Measurements from ENCODE around the gene IL1RL2.
A peak's percentile ranks its signal among the peaks of the same experiment; 100 is the strongest.

The IL1RL2 gene

DNA sequence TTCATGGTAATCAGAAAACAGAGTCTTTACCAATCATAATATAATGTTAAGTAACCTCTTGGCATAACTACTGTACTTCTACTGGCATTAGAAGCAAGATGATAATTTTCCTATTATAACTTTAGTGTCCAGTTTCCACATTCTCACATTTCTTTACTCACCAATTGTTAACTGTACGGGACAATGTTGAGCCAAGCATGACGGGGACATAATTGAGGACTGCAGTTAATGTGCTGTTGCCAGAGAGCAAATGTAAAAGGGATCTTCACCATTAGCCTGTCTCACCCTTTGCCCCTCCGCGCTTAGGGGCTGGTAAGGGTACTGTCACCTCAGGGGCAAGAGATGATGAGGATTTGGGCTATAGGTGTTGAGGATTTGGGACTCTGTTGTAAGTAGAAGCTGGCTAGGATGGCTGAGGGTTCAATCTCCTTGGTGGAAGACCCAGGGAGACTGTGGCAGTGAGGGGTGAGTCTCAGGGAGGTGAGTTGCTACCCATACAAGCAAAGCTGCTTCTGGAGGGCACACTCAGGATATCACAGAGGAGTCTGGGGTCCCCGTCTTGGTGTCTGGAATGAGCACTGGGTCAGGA, 70.1 kb downstream of the IL1RL2 start:
- no peaks in the 10 kb centered on the region for H3K27me3 ChIP-seq (ENCODE audit: insufficient read depth, poor library complexity, severe bottlenecking)
- no peak overlapping the region for H3K27ac ChIP-seq (replicated peaks)
- no peak overlapping the region for H3K4me3 ChIP-seq (replicated peaks; ENCODE audit: insufficient read depth, low read length)
- no peak for DNase-seq (ENCODE audit: low read depth in 1 of 2, low spot score in 1 of 2)
- no peak for TF ChIP-seq CTCF (IDR thresholded peaks at IDR 0.05; ENCODE audit: insufficient read depth, low read length)
- TF ChIP-seq, protein P1, sequence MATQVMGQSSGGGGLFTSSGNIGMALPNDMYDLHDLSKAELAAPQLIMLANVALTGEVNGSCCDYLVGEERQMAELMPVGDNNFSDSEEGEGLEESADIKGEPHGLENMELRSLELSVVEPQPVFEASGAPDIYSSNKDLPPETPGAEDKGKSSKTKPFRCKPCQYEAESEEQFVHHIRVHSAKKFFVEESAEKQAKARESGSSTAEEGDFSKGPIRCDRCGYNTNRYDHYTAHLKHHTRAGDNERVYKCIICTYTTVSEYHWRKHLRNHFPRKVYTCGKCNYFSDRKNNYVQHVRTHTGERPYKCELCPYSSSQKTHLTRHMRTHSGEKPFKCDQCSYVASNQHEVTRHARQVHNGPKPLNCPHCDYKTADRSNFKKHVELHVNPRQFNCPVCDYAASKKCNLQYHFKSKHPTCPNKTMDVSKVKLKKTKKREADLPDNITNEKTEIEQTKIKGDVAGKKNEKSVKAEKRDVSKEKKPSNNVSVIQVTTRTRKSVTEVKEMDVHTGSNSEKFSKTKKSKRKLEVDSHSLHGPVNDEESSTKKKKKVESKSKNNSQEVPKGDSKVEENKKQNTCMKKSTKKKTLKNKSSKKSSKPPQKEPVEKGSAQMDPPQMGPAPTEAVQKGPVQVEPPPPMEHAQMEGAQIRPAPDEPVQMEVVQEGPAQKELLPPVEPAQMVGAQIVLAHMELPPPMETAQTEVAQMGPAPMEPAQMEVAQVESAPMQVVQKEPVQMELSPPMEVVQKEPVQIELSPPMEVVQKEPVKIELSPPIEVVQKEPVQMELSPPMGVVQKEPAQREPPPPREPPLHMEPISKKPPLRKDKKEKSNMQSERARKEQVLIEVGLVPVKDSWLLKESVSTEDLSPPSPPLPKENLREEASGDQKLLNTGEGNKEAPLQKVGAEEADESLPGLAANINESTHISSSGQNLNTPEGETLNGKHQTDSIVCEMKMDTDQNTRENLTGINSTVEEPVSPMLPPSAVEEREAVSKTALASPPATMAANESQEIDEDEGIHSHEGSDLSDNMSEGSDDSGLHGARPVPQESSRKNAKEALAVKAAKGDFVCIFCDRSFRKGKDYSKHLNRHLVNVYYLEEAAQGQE (IDR thresholded peaks at IDR 0.05; ENCODE audit: insufficient replicate concordance, low read depth) = no peak

DNA sequence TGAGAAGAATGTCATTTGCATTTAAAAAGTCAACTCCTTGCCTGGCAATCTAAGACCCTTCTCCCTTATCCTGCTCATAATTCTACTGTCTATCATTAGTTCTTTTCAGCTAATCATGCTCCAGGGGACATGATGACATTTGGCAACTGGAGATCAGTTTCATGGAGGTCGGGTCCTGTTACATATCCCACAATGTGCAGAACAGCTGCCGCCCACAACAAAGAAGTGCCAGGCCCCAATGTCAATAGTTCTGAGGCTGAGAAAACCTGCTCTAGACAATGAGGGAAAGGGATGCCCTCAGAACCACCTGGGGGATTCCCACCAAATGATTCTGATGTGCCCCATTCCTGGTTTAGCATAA, 71.2 kb downstream of the IL1RL2 start:
- Histone ChIP-seq H3K27me3 (ENCODE audit: insufficient read depth, poor library complexity, severe bottlenecking) (no peaks in the 10 kb centered on the region), H3K4me3 (replicated peaks; ENCODE audit: insufficient read depth, low read length) (no peak overlapping the region), H3K27ac (replicated peaks) (no peak overlapping the region)
- TF ChIP-seq SPI1 (IDR thresholded peaks at IDR 0.05; ENCODE audit: borderline replicate concordance, low read depth) = no peak
- no peak for TF ChIP-seq CTCF (IDR thresholded peaks at IDR 0.05; ENCODE audit: insufficient read depth, low read length)
- TF ChIP-seq, protein P1 (IDR thresholded peaks at IDR 0.05; ENCODE audit: insufficient replicate concordance, low read depth) = no peak
- no peak for TF ChIP-seq GABPA (IDR thresholded peaks at IDR 0.05; ENCODE audit: low read depth)
- no peak for TF ChIP-seq POLR2AphosphoS5 (IDR thresholded peaks at IDR 0.05; ENCODE audit: low read depth)
- no peak for DNase-seq (ENCODE audit: low read depth in 1 of 2, low spot score in 1 of 2)

GRCh38 chr2:102258386-102259074, 71.7 kb downstream of the IL1RL2 start:
- Histone ChIP-seq H3K27me3 (ENCODE audit: insufficient read depth, poor library complexity, severe bottlenecking) (no peaks in the 10 kb centered on the region), H3K27ac (replicated peaks) (no peak overlapping the region), H3K4me3 (replicated peaks; ENCODE audit: insufficient read depth, low read length) (no peak overlapping the region)
- peak in 1 of 2 experiments; percentile 26 for DNase-seq (ENCODE audit: low read depth in 1 of 2, low spot score in 1 of 2)
- TF ChIP-seq CTCF (IDR thresholded peaks at IDR 0.05; ENCODE audit: insufficient read depth, low read length) (no peak), SPI1 (IDR thresholded peaks at IDR 0.05; ENCODE audit: borderline replicate concordance, low read depth) (no peak), GABPA (IDR thresholded peaks at IDR 0.05; ENCODE audit: low read depth) (no peak), POLR2AphosphoS5 (IDR thresholded peaks at IDR 0.05; ENCODE audit: low read depth) (no peak)
- TF ChIP-seq, protein P1 (IDR thresholded peaks at IDR 0.05; ENCODE audit: insufficient replicate concordance, low read depth) = no peak

Data from HL-60 (cell line).